Measurements from ENCODE around the gene MAML3.

The MAML3 gene

DNA sequence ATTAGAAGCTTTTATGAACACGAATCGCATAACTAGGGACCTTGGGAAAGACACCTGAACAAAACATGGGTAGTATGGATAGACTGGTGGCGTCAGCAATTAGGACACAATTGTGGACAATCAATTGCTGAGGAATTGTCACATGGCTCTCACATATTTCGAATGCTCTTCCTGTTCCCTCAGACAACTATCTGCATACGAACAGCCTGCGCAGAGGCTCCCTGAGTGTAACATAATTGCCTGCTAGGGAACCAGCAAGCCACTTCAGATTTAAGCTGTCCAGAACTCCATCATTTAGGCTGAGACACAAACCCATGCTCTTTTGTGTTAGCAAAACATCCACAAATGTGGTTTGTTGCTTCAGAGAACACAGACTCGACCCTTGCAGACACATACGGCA is 327.6 kb downstream of the MAML3 start:
- Histone ChIP-seq H3K27me3 (ENCODE audit: insufficient read depth, low read length) (no peaks in the 10 kb centered on the region), H3K36me3 (ENCODE audit: insufficient read depth, low read length) (no peaks in the 10 kb centered on the region), H3K4me1 (ENCODE audit: insufficient read depth, low read length, severe bottlenecking) (no peaks in the 10 kb centered on the region), H3K9me2 (ENCODE audit: low read depth, low read length) (no peaks in the 10 kb centered on the region), H3F3A (ENCODE audit: insufficient read depth, low read length) (no peaks in the 10 kb centered on the region), H2AFZ (ENCODE audit: low read length) (no peak overlapping the region), H3K9ac (ENCODE audit: low read length) (no peak overlapping the region), H3K27ac (ENCODE audit: low read depth, low read length, poor library complexity, severe bottlenecking) (no peak overlapping the region), H3K79me2 (ENCODE audit: insufficient read depth, low read length) (no peaks in the 10 kb centered on the region), H4K20me1 (ENCODE audit: insufficient read depth, low read length) (no peaks in the 10 kb centered on the region), H3K4me3 (ENCODE audit: low read depth, low read length, poor library complexity, severe bottlenecking) (no peak overlapping the region), H3K9me3 (ENCODE audit: low read length) (no peaks in the 10 kb centered on the region), H3K4me2 (ENCODE audit: low read length) (no peak overlapping the region)
- TF ChIP-seq EZH2 (IDR thresholded peaks at IDR 0.05; ENCODE audit: borderline replicate concordance, low read length): no peak
- TF ChIP-seq, protein P1, sequence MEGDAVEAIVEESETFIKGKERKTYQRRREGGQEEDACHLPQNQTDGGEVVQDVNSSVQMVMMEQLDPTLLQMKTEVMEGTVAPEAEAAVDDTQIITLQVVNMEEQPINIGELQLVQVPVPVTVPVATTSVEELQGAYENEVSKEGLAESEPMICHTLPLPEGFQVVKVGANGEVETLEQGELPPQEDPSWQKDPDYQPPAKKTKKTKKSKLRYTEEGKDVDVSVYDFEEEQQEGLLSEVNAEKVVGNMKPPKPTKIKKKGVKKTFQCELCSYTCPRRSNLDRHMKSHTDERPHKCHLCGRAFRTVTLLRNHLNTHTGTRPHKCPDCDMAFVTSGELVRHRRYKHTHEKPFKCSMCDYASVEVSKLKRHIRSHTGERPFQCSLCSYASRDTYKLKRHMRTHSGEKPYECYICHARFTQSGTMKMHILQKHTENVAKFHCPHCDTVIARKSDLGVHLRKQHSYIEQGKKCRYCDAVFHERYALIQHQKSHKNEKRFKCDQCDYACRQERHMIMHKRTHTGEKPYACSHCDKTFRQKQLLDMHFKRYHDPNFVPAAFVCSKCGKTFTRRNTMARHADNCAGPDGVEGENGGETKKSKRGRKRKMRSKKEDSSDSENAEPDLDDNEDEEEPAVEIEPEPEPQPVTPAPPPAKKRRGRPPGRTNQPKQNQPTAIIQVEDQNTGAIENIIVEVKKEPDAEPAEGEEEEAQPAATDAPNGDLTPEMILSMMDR (IDR thresholded peaks at IDR 0.05; ENCODE audit: low read length): no peak

DNA sequence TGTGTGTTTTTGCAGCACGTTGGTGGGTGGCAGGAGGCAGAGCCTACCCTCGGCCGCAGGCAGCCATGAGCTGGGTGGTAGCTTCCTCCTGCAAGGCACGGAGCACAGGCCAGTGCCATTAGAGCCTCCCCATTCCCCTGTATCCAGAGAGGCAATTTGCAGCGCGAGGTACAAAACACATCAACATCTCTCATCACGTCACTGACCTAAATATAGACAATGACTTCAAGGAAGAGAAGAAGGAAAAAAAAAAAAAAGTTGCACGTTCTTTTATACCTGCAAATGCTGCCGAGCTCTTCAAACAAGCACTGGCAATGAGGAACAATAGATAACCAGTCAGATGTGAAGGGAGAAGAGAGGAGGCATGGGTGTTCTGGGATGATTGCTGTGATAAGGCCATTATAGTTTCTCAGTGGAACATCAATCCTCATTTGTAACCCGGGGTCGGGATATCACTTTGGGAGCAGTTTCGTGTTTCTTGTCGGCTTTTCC is 328.4 kb downstream of the MAML3 start:
- no peak for TF ChIP-seq EZH2 (IDR thresholded peaks at IDR 0.05; ENCODE audit: borderline replicate concordance, low read length)
- TF ChIP-seq, protein P1 (IDR thresholded peaks at IDR 0.05; ENCODE audit: low read length): no peak
- no peak overlapping the region for H3K4me2 ChIP-seq (ENCODE audit: low read length)
- H3K79me2 ChIP-seq (ENCODE audit: insufficient read depth, low read length): no peaks in the 10 kb centered on the region
- no peaks in the 10 kb centered on the region for H3K4me1 ChIP-seq (ENCODE audit: insufficient read depth, low read length, severe bottlenecking)
- H4K20me1 ChIP-seq (ENCODE audit: insufficient read depth, low read length): no peaks in the 10 kb centered on the region
- H2AFZ ChIP-seq (ENCODE audit: low read length): no peak overlapping the region
- H3K27ac ChIP-seq (ENCODE audit: low read depth, low read length, poor library complexity, severe bottlenecking): no peak overlapping the region
- H3K9ac ChIP-seq (ENCODE audit: low read length): no peak overlapping the region
- H3F3A ChIP-seq (ENCODE audit: insufficient read depth, low read length): no peaks in the 10 kb centered on the region
- no peaks in the 10 kb centered on the region for H3K27me3 ChIP-seq (ENCODE audit: insufficient read depth, low read length)
- H3K9me3 ChIP-seq (ENCODE audit: low read length): no peaks in the 10 kb centered on the region
- no peak overlapping the region for H3K4me3 ChIP-seq (ENCODE audit: low read depth, low read length, poor library complexity, severe bottlenecking)
- no peaks in the 10 kb centered on the region for H3K9me2 ChIP-seq (ENCODE audit: low read depth, low read length)
- no peaks in the 10 kb centered on the region for H3K36me3 ChIP-seq (ENCODE audit: insufficient read depth, low read length)

DNA sequence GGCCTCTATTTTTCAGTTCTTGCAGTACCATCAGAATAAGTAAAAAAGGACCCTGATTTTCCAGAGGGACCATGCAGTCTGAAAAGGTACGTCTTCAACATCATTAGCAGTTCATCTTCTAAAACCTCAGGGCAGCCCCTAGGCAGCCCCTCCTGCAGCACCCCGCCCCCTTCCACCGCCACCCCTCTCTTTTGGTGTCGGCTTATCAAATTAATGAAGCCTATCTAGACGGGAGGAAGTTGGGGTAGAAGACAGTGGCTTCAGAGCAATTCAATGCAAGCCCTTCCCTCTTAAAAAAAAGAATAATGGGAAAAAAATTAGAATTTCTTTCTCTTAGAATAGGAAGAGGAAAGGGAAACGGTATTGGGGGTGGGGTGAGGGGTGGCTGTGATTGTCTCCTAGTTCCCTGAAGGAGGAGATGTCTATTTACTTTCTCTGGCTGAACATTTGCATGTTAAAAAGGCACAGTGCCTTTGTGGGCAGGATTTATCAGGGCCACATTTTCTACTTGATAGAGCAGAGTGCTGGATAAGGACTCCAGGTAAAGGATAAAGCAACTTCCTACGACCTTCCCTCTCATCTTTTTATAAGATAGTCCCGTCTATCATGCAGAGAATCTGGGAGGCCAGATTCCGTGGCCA is 329.0 kb downstream of the MAML3 start:
- H3K4me2 ChIP-seq (ENCODE audit: low read length): no peak overlapping the region
- no peaks in the 10 kb centered on the region for H3K27me3 ChIP-seq (ENCODE audit: insufficient read depth, low read length)

More for the DNA sequence above, 329.0 kb downstream of the MAML3 start:
- Histone ChIP-seq H4K20me1 (ENCODE audit: insufficient read depth, low read length) (no peaks in the 10 kb centered on the region), H3K36me3 (ENCODE audit: insufficient read depth, low read length) (no peaks in the 10 kb centered on the region), H3K9me3 (ENCODE audit: low read length) (no peaks in the 10 kb centered on the region), H2AFZ (ENCODE audit: low read length) (no peak overlapping the region), H3K27ac (ENCODE audit: low read depth, low read length, poor library complexity, severe bottlenecking) (no peak overlapping the region), H3K4me3 (ENCODE audit: low read depth, low read length, poor library complexity, severe bottlenecking) (no peak overlapping the region), H3F3A (ENCODE audit: insufficient read depth, low read length) (no peaks in the 10 kb centered on the region), H3K9ac (ENCODE audit: low read length) (no peak overlapping the region), H3K79me2 (ENCODE audit: insufficient read depth, low read length) (no peaks in the 10 kb centered on the region), H3K9me2 (ENCODE audit: low read depth, low read length) (no peaks in the 10 kb centered on the region), H3K4me1 (ENCODE audit: insufficient read depth, low read length, severe bottlenecking) (no peaks in the 10 kb centered on the region)
- TF ChIP-seq, protein P1 (IDR thresholded peaks at IDR 0.05; ENCODE audit: low read length): no peak
- TF ChIP-seq EZH2 (IDR thresholded peaks at IDR 0.05; ENCODE audit: borderline replicate concordance, low read length): no peak
